HG02571 (cell line): Measurements from ENCODE around the gene NOLC1.

Experiments used
- ATAC-seq: cut with Tn5 transposase; IDR thresholded peaks from one replicate; pipeline ENCODE4 v1.9.1; 2021; ENCODE audit warnings: mild to moderate bottlenecking, moderate library complexity; ENCODE audit not compliant: unreplicated experiment

NOLC1 gene

GRCh38 chr10:102200751-102201640 lies 48.8 kb downstream of the NOLC1 start:
- no peak for ATAC-seq

DNA sequence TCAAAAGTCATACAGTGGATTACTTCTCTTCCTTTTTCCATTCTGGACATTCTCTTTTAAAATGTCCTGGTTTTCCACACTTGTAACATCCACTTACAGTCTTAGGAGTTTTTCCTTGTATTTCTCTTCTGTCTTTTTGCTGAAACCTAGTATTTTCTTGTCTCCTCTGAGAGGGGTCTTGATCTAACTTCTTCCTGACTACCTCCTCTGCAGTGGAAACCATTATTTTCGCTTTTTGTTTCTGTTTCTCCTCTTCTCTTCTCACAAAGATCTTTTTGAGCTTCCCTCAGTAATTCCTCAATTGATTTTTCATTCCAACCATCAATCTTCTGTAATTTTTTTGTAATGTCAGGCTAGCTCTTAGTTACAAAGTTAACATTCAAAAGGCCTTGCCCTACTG lies 50.2 kb downstream of the NOLC1 start:
- ATAC-seq = no peak

GRCh38 chr10:102208311-102209035 lies 56.3 kb downstream of the NOLC1 start:
- no peak for ATAC-seq

GRCh38 chr10:102211615-102212299 lies 59.6 kb downstream of the NOLC1 start:
- no peak for ATAC-seq
